Effector memory CD8-positive, alpha-beta T cell (primary cell): ENCODE results near the gene RAB30.

Experiments
- ATAC-seq: fragments of 150-1000 bp; cut with Tn5 transposase; replicated peaks from 2 replicates; pipeline ENCODE4 v1.10.0; 2021; ENCODE audit warnings: mild to moderate bottlenecking, moderate library complexity
- DNase-seq, 3 experiments: peaks; one replicate each; pipeline ENCODE4 v3.0.0; 2021
- H3K27ac Mint-ChIP-seq, 2 donors: one replicate each; pipeline ENCODE4 v1.8.0; 2022; ENCODE audit warnings: mild to moderate bottlenecking in 2 of 2, mixed read lengths in 2 of 2, moderate library complexity in 2 of 2
- H3K27me3 Mint-ChIP-seq, 2 donors: one replicate each; pipeline ENCODE4 v1.8.0; 2022; ENCODE audit warnings: mixed read lengths in 2 of 2
- H3K36me3 Mint-ChIP-seq: one replicate; pipeline ENCODE4 v1.8.0; 2022; ENCODE audit warnings: mild to moderate bottlenecking, moderate library complexity, mixed read lengths; ENCODE audit not compliant: insufficient read depth
- H3K4me1 Mint-ChIP-seq, 2 donors: one replicate each; pipeline ENCODE4 v1.8.0; 2022; ENCODE audit warnings: low read depth in 2 of 2, mixed read lengths in 2 of 2
- H3K4me3 Mint-ChIP-seq, 2 donors: one replicate each; pipeline ENCODE4 v1.8.0; 2022; ENCODE audit warnings: mild to moderate bottlenecking in 2 of 2, mixed read lengths in 2 of 2, moderate library complexity in 2 of 2
- H3K9me3 Mint-ChIP-seq, 2 donors: one replicate each; pipeline ENCODE4 v1.8.0; 2022; ENCODE audit warnings: mixed read lengths in 2 of 2
- total RNA-seq, 9 experiments: gene quantifications; one replicate each; lab custom pipeline; 2026; lab: John Stamatoyannopoulos, UW

Gene RAB30
- 8.4 to 51.1 (median 17.1) reads per million in 9 experiments for total RNA-seq

- peak; percentile 94 for ATAC-seq
- H3K27ac Mint-ChIP-seq, result no peak within 1 kb of the TSS
- peaks cover 0 to 12% of the 10 kb centered on the region in 2 donors for H3K27me3 Mint-ChIP-seq
- peaks cover 16 to 34% of the 10 kb centered on the region in 2 donors for H3K4me1 Mint-ChIP-seq
- H3K4me3 Mint-ChIP-seq, result no peak within 1 kb of the TSS
- no peaks in the 10 kb centered on the region for H3K9me3 Mint-ChIP-seq
- H3K36me3 Mint-ChIP-seq, result no peaks in the 10 kb centered on the region
- peak; percentile 91 to 94 (median 93) for DNase-seq
Observed at GRCh38 chr11:83071567-83072349, at the start of gene RAB30. RAB30 (minus strand) TSS chr11:83071897; CDS start chr11:82997316, 74,581 bp downstream.

GRCh38 chr11:83120327-83120726 lies 48.6 kb upstream of the RAB30 start:
- H3K27ac Mint-ChIP-seq, result peak overlapping the region in 1 of 2 donors; percentile 32
- no peaks in the 10 kb centered on the region for H3K27me3 Mint-ChIP-seq
- H3K36me3 Mint-ChIP-seq, result peaks cover 5% of the 10 kb centered on the region
- H3K4me1 Mint-ChIP-seq, result peaks cover 14 to 36% of the 10 kb centered on the region in 2 donors
- DNase-seq, result no peak
- no peak overlapping the region for H3K4me3 Mint-ChIP-seq
- no peak for ATAC-seq
- no peaks in the 10 kb centered on the region for H3K9me3 Mint-ChIP-seq

GRCh38 chr11:83119216-83119615 lies 47.5 kb upstream of the RAB30 start:
- peaks cover 5% of the 10 kb centered on the region for H3K36me3 Mint-ChIP-seq
- no peaks in the 10 kb centered on the region for H3K27me3 Mint-ChIP-seq
- peaks cover 24 to 44% of the 10 kb centered on the region in 2 donors for H3K4me1 Mint-ChIP-seq
- H3K9me3 Mint-ChIP-seq, result no peaks in the 10 kb centered on the region
- no peak for ATAC-seq
- DNase-seq, result no peak
- no peak overlapping the region for H3K4me3 Mint-ChIP-seq
- peak overlapping the region; percentile 95 to 98 for H3K27ac Mint-ChIP-seq

- Mint-ChIP-seq H3K4me1 (peaks cover 24 to 44% of the 10 kb centered on the region in 2 donors), H3K36me3 (peaks cover 5% of the 10 kb centered on the region), H3K4me3 (no peak overlapping the region), H3K27me3 (no peaks in the 10 kb centered on the region), H3K9me3 (no peaks in the 10 kb centered on the region), H3K27ac (peak overlapping the region; percentile 95 to 98)
- DNase-seq (no peak), ATAC-seq (no peak)
Observed at GRCh38 chr11:83118814-83119213, 47.1 kb upstream of the RAB30 start.

- peak overlapping the region; percentile 90 to 91 for H3K4me3 Mint-ChIP-seq
- H3K27ac Mint-ChIP-seq, result peak overlapping the region in 1 of 2 donors; percentile 61
- no peaks in the 10 kb centered on the region for H3K9me3 Mint-ChIP-seq
- H3K4me1 Mint-ChIP-seq, result peaks cover 19 to 29% of the 10 kb centered on the region in 2 donors
- H3K36me3 Mint-ChIP-seq, result peaks cover 5% of the 10 kb centered on the region
- ATAC-seq, result no peak
- no peaks in the 10 kb centered on the region for H3K27me3 Mint-ChIP-seq
- no peak for DNase-seq
Observed at GRCh38 chr11:83116015-83116641, 44.4 kb upstream of the RAB30 start.

- H3K27ac Mint-ChIP-seq, result peak overlapping the region in 1 of 2 donors; percentile 61
- H3K4me1 Mint-ChIP-seq, result peaks cover 19 to 29% of the 10 kb centered on the region in 2 donors
- peak overlapping the region; percentile 65 to 90 for H3K4me3 Mint-ChIP-seq
- no peaks in the 10 kb centered on the region for H3K9me3 Mint-ChIP-seq
- DNase-seq (no peak), ATAC-seq (no peak)
- peaks cover 5% of the 10 kb centered on the region for H3K36me3 Mint-ChIP-seq
- H3K27me3 Mint-ChIP-seq, result no peaks in the 10 kb centered on the region
Observed at GRCh38 chr11:83115551-83115950, 43.9 kb upstream of the RAB30 start.

- peaks cover 19 to 29% of the 10 kb centered on the region in 2 donors for H3K4me1 Mint-ChIP-seq
- peaks cover 5% of the 10 kb centered on the region for H3K36me3 Mint-ChIP-seq
- no peaks in the 10 kb centered on the region for H3K27me3 Mint-ChIP-seq
- peak overlapping the region; percentile 65 to 90 for H3K4me3 Mint-ChIP-seq
- no peak for DNase-seq
- no peak for ATAC-seq
- H3K27ac Mint-ChIP-seq, result peak overlapping the region in 1 of 2 donors; percentile 61
- no peaks in the 10 kb centered on the region for H3K9me3 Mint-ChIP-seq
Observed at GRCh38 chr11:83115026-83115425, 43.3 kb upstream of the RAB30 start.

- no peak for DNase-seq
- H3K4me3 Mint-ChIP-seq, result no peak overlapping the region
- H3K27me3 Mint-ChIP-seq, result no peaks in the 10 kb centered on the region
- peaks cover 7% of the 10 kb centered on the region for H3K36me3 Mint-ChIP-seq
- no peak for ATAC-seq
- no peak overlapping the region for H3K27ac Mint-ChIP-seq
- H3K4me1 Mint-ChIP-seq, result peaks cover 19 to 20% of the 10 kb centered on the region in 2 donors
- H3K9me3 Mint-ChIP-seq, result no peaks in the 10 kb centered on the region
Observed at GRCh38 chr11:83112886-83113285, 41.2 kb upstream of the RAB30 start.

GRCh38 chr11:83105168-83105567 lies 33.5 kb upstream of the RAB30 start:
- Mint-ChIP-seq H3K4me1 (no peaks in the 10 kb centered on the region), H3K36me3 (peaks cover 3% of the 10 kb centered on the region), H3K27me3 (peaks cover 14 to 20% of the 10 kb centered on the region in 2 donors), H3K9me3 (no peaks in the 10 kb centered on the region), H3K27ac (no peak overlapping the region), H3K4me3 (no peak overlapping the region)
- ATAC-seq (no peak), DNase-seq (no peak)

- no peak for DNase-seq
- Mint-ChIP-seq H3K4me1 (no peaks in the 10 kb centered on the region), H3K4me3 (no peak overlapping the region), H3K27ac (peak overlapping the region in 1 of 2 donors; percentile 45), H3K9me3 (no peaks in the 10 kb centered on the region), H3K36me3 (no peaks in the 10 kb centered on the region), H3K27me3 (peaks cover 14 to 20% of the 10 kb centered on the region in 2 donors)
- no peak for ATAC-seq
Observed at GRCh38 chr11:83102834-83103233, 31.1 kb upstream of the RAB30 start.

- no peaks in the 10 kb centered on the region for H3K9me3 Mint-ChIP-seq
- no peak overlapping the region for H3K4me3 Mint-ChIP-seq
- peaks cover 6 to 9% of the 10 kb centered on the region in 2 donors for H3K27me3 Mint-ChIP-seq
- ATAC-seq (no peak), DNase-seq (no peak)
- no peaks in the 10 kb centered on the region for H3K36me3 Mint-ChIP-seq
- H3K27ac Mint-ChIP-seq, result no peak overlapping the region
- no peaks in the 10 kb centered on the region for H3K4me1 Mint-ChIP-seq
Observed at GRCh38 chr11:83097429-83098075, 25.9 kb upstream of the RAB30 start.

GRCh38 chr11:83093634-83094033 lies 21.9 kb upstream of the RAB30 start:
- Mint-ChIP-seq H3K27ac (no peak overlapping the region), H3K4me1 (peaks cover 1 to 5% of the 10 kb centered on the region in 2 donors), H3K9me3 (no peaks in the 10 kb centered on the region), H3K36me3 (no peaks in the 10 kb centered on the region), H3K27me3 (no peaks in the 10 kb centered on the region), H3K4me3 (no peak overlapping the region)
- ATAC-seq (no peak), DNase-seq (no peak)

GRCh38 chr11:83092488-83093384 lies 21.0 kb upstream of the RAB30 start:
- H3K27ac Mint-ChIP-seq, result no peak overlapping the region
- ATAC-seq, result no peak
- H3K27me3 Mint-ChIP-seq, result no peaks in the 10 kb centered on the region
- H3K9me3 Mint-ChIP-seq, result no peaks in the 10 kb centered on the region
- peaks cover 1 to 5% of the 10 kb centered on the region in 2 donors for H3K4me1 Mint-ChIP-seq
- H3K36me3 Mint-ChIP-seq, result no peaks in the 10 kb centered on the region
- no peak overlapping the region for H3K4me3 Mint-ChIP-seq
- DNase-seq, result no peak
